H9 (cell line): ENCODE data around the gene PLD4. TPM values are rescaled to one million over a fixed set of nuclear protein-coding genes. Genes with fewer than 3 reads are reported as not detected.
A peak's percentile ranks its signal among the peaks of the same experiment; 100 is the strongest.

Experiments used
- DNase-seq: peaks from one replicate; pipeline ENCODE4 v3.0.0-alpha.2; 2017
- H2AFZ ChIP-seq: one replicate; pipeline ENCODE4 v1.6.1; 2013; ENCODE audit warnings: mild to moderate bottlenecking, low read length, control low read depth, moderate library complexity
- H2AK5ac ChIP-seq: 2 replicates; pipeline ENCODE4 v1.6.1; 2013; ENCODE audit warnings: low read length, control low read depth, mixed read lengths; ENCODE audit not compliant: insufficient read length
- H2BK120ac ChIP-seq: one replicate; pipeline ENCODE4 v1.6.1; 2013; ENCODE audit warnings: low read depth, mild to moderate bottlenecking, low read length, control low read depth, inconsistent platforms; ENCODE audit not compliant: poor library complexity, severe bottlenecking
- H2BK12ac ChIP-seq: 2 replicates; pipeline ENCODE4 v1.6.1; 2013; ENCODE audit warnings: low read length, control low read depth, mixed read lengths, low read depth; ENCODE audit not compliant: insufficient read length
- H2BK15ac ChIP-seq: 2 replicates; pipeline ENCODE4 v1.6.1; 2013; ENCODE audit warnings: low read depth, low read length, control low read depth
- H2BK20ac ChIP-seq: one replicate; pipeline ENCODE4 v1.6.1; 2013; ENCODE audit warnings: low read depth, mild to moderate bottlenecking, low read length, control low read depth, inconsistent platforms; ENCODE audit not compliant: poor library complexity, severe bottlenecking
- H2BK5ac ChIP-seq: 2 replicates; pipeline ENCODE4 v1.6.1; 2013; ENCODE audit warnings: low read length, control low read depth, mixed read lengths; ENCODE audit not compliant: insufficient read length
- H3K14ac ChIP-seq: 2 replicates; pipeline ENCODE4 v1.6.1; 2013; ENCODE audit warnings: low read length, control low read depth; ENCODE audit not compliant: insufficient read depth
- H3K18ac ChIP-seq: 2 replicates; pipeline ENCODE4 v1.6.1; 2013; ENCODE audit warnings: low read depth, mild to moderate bottlenecking, mixed read lengths, low read length, control low read depth; ENCODE audit not compliant: insufficient read length
- H3K23ac ChIP-seq: 2 replicates; pipeline ENCODE4 v1.6.1; 2013; ENCODE audit warnings: low read length, control low read depth, mixed read lengths, low read depth; ENCODE audit not compliant: insufficient read length
- H3K23me2 ChIP-seq: 2 replicates; pipeline ENCODE4 v1.6.1; 2013; ENCODE audit warnings: low read depth, mild to moderate bottlenecking, mixed read lengths, low read length, control low read depth; ENCODE audit not compliant: insufficient read length, poor library complexity, severe bottlenecking
- H3K27ac ChIP-seq: 2 replicates; pipeline ENCODE4 v1.5.1; 2013; ENCODE audit warnings: low read length, control low read depth, mixed read lengths, low read depth; ENCODE audit not compliant: insufficient read length
- H3K27me3 ChIP-seq: 2 replicates; pipeline ENCODE4 v1.6.1; 2013; ENCODE audit warnings: low read length, control low read depth, inconsistent platforms; ENCODE audit not compliant: insufficient read depth
- H3K4ac ChIP-seq: 2 replicates; pipeline ENCODE4 v1.6.1; 2013; ENCODE audit warnings: low read depth, mild to moderate bottlenecking, control low read depth, inconsistent platforms, low read length, moderate library complexity
- H3K4me1 ChIP-seq: 2 replicates; pipeline ENCODE4 v1.6.1; 2013; ENCODE audit warnings: low read length, control low read depth, inconsistent platforms; ENCODE audit not compliant: insufficient read depth
- H3K4me2 ChIP-seq: 2 replicates; pipeline ENCODE4 v1.6.1; 2013; ENCODE audit warnings: low read length, control low read depth, mixed read lengths; ENCODE audit not compliant: insufficient read length, insufficient read depth
- H3K56ac ChIP-seq: 2 replicates; pipeline ENCODE4 v1.6.1; 2013; ENCODE audit warnings: low read depth, mild to moderate bottlenecking, mixed read lengths, low read length, control low read depth; ENCODE audit not compliant: insufficient read length
- H3K79me1 ChIP-seq: 2 replicates; pipeline ENCODE4 v1.6.1; 2013; ENCODE audit warnings: low read depth, mild to moderate bottlenecking, moderate library complexity, low read length, control low read depth, inconsistent platforms; ENCODE audit not compliant: insufficient read depth, poor library complexity, severe bottlenecking
- H3K79me2 ChIP-seq: 2 replicates; pipeline ENCODE4 v1.6.1; 2013; ENCODE audit warnings: low read length, control low read depth, inconsistent platforms; ENCODE audit not compliant: insufficient read depth
- H3K9ac ChIP-seq: 2 replicates; pipeline ENCODE4 v1.6.1; 2013; ENCODE audit warnings: low read length, control low read depth, mixed read lengths; ENCODE audit not compliant: insufficient read length; ENCODE audit errors: extremely low read depth
- H3K9me3 ChIP-seq: one replicate; pipeline ENCODE4 v1.6.1; 2013; ENCODE audit warnings: low read depth, low read length, inconsistent platforms; ENCODE audit not compliant: control insufficient read depth
- H3T11ph ChIP-seq: one replicate; pipeline ENCODE4 v1.6.1; 2013; ENCODE audit warnings: mild to moderate bottlenecking, low read length, control low read depth, inconsistent platforms
- H4K20me1 ChIP-seq: one replicate; pipeline ENCODE4 v1.6.1; 2013; ENCODE audit not compliant: control insufficient read depth, insufficient read length, insufficient read depth
- H4K5ac ChIP-seq: 2 replicates; pipeline ENCODE4 v1.6.1; 2013; ENCODE audit warnings: low read depth, mild to moderate bottlenecking, mixed read lengths, low read length, control low read depth; ENCODE audit not compliant: insufficient read length
- H4K8ac ChIP-seq: replicated peaks from 2 replicates; pipeline ENCODE4 v1.6.1; 2013; ENCODE audit warnings: low read length, control low read depth, mixed read lengths, low read depth; ENCODE audit not compliant: insufficient read length
- H4K91ac ChIP-seq: 2 replicates; pipeline ENCODE4 v1.6.1; 2013; ENCODE audit warnings: low read depth, mild to moderate bottlenecking, moderate library complexity, mixed read lengths, low read length, control low read depth; ENCODE audit not compliant: insufficient read length
- H3K27ac Mint-ChIP-seq, 3 experiments: 2 replicates in 2 of 3; 3 replicates in 1 of 3; pipeline ENCODE4 v1.8.0; 2020 to 2021; ENCODE audit warnings: mixed read lengths in 3 of 3, mild to moderate bottlenecking in 1 of 3, moderate library complexity in 1 of 3
- H3K27me3 Mint-ChIP-seq: 2 replicates; pipeline ENCODE4 v1.8.0; 2021; ENCODE audit warnings: low read depth, mild to moderate bottlenecking, moderate library complexity, mixed read lengths
- H3K36me3 Mint-ChIP-seq, 3 experiments: 2 replicates in 2 of 3; 3 replicates in 1 of 3; pipeline ENCODE4 v1.8.0; 2020 to 2021; ENCODE audit warnings: low read depth in 3 of 3, mixed read lengths in 3 of 3; ENCODE audit not compliant: insufficient read depth in 1 of 3
- H3K4me1 Mint-ChIP-seq, 2 experiments: 2 replicates each; pipeline ENCODE4 v1.8.0; 2020; ENCODE audit warnings: mixed read lengths in 2 of 2
- H3K4me3 Mint-ChIP-seq, 2 experiments: 2 replicates in 1 of 2; 3 replicates in 1 of 2; pipeline ENCODE4 v1.8.0; 2020 to 2021; ENCODE audit warnings: mild to moderate bottlenecking in 2 of 2, mixed read lengths in 2 of 2, moderate library complexity in 1 of 2
- H3K9me3 Mint-ChIP-seq, 2 experiments: 2 replicates in 1 of 2; 3 replicates in 1 of 2; pipeline ENCODE4 v1.8.0; 2020; ENCODE audit warnings: mild to moderate bottlenecking in 2 of 2, mixed read lengths in 2 of 2, moderate library complexity in 1 of 2
- WGBS: extraction: QIAGEN DNeasy Blood & Tissue Kit; methylation state at CpG from one replicate; pipeline ENCODE4 v1.1.7; 2013; ENCODE audit warnings: missing lambda C conversion rate, low lambda C conversion rate, mixed read lengths; ENCODE audit not compliant: insufficient read length; ENCODE audit errors: extremely low coverage; 5-methylcytosine and 5-hydroxymethylcytosine counted together
- total RNA-seq: library from RNA; stranded (reverse); gene quantifications from 2 replicates; pipeline ENCODE4 v1.2.1, GENCODE V29; 2021
- TF ChIP-seq, protein P1 (sequence below): fragments of 200-600 bp; sonication (generic); conservative IDR thresholded peaks from 3 replicates; pipeline ENCODE4 v1.8.0; 2021; ENCODE audit warnings: antibody characterized with exemption, mild to moderate bottlenecking

PLD4 gene
- total RNA-seq, 1 experiment from 2014 or later: not detected

DNA sequence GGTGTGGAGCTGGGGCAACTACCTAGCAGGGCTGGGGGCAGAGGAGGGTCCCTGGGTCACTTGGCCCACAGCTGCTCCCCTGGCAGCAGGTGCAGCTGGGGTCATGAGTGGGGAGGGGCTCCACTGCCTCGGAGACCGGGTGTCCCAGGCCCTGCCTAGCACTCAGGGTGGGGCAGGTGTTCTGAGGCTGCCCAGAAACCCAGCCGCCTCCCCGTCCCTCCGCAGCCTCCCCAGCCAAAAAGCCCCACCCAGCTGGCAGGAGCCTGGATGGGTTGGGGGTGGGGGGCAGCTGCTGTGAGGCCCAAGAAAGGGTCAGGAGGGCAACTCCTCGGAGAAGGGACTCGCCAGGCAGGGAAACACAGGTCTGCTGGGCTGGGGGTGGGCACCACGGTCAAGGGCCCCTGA lies 42.3 kb downstream of the PLD4 start:
- Histone ChIP-seq H3K27me3 (no peaks in the 10 kb centered on the region; the same call in 1 of the 2 replicates), H2BK15ac (no peak overlapping the region), H2BK12ac (no peak overlapping the region), H2BK5ac (no peak overlapping the region), H3K27ac (no peak overlapping the region), H3K56ac (no peak overlapping the region), H2AFZ (no peak overlapping the region), H4K91ac (no peak overlapping the region), H3K4me1 (peaks cover 3% of the 10 kb centered on the region; the same call in 1 of the 2 replicates), H2AK5ac (no peak overlapping the region), H3K4me2 (peak overlapping the region; percentile 58), H2BK120ac (no peak overlapping the region), H3K4ac (no peak overlapping the region), H3K79me1 (no peaks in the 10 kb centered on the region), H4K20me1 (no peaks in the 10 kb centered on the region), H3K18ac (no peak overlapping the region), H3K79me2 (no peaks in the 10 kb centered on the region), H2BK20ac (no peak overlapping the region), H3K9ac (no peak overlapping the region), H3T11ph (no peak overlapping the region), H3K23ac (no peak overlapping the region), H3K14ac (no peak overlapping the region; the same call in 1 of the 2 replicates), H3K23me2 (peaks cover 6% of the 10 kb centered on the region), H4K8ac (no peak overlapping the region), H4K5ac (no peak overlapping the region), H3K9me3 (no peaks in the 10 kb centered on the region)
- no CpG with 5 or more reads among the region's 8 CpGs for WGBS
- Mint-ChIP-seq H3K9me3 (no peaks in the 10 kb centered on the region), H3K27me3 (peaks cover 24% of the 10 kb centered on the region), H3K27ac (no peak overlapping the region), H3K4me3 (no peak overlapping the region), H3K36me3 (no peaks in the 10 kb centered on the region), H3K4me1 (peaks cover 11 to 21% of the 10 kb centered on the region in 2 experiments)
- TF ChIP-seq, protein P1, sequence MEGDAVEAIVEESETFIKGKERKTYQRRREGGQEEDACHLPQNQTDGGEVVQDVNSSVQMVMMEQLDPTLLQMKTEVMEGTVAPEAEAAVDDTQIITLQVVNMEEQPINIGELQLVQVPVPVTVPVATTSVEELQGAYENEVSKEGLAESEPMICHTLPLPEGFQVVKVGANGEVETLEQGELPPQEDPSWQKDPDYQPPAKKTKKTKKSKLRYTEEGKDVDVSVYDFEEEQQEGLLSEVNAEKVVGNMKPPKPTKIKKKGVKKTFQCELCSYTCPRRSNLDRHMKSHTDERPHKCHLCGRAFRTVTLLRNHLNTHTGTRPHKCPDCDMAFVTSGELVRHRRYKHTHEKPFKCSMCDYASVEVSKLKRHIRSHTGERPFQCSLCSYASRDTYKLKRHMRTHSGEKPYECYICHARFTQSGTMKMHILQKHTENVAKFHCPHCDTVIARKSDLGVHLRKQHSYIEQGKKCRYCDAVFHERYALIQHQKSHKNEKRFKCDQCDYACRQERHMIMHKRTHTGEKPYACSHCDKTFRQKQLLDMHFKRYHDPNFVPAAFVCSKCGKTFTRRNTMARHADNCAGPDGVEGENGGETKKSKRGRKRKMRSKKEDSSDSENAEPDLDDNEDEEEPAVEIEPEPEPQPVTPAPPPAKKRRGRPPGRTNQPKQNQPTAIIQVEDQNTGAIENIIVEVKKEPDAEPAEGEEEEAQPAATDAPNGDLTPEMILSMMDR: no peak
- no peak for DNase-seq
